Measurements from ENCODE around the gene CCDC146. TPM values are rescaled to one million over a fixed set of nuclear protein-coding genes. Genes with fewer than 3 reads are reported as not detected.

CCDC146 gene
- total RNA-seq, 4 donors from 2014 or later = 12.8 to 34.0 (median 29.3) TPM

GRCh38 chr7:77254915-77255314 is 132.5 kb downstream of the CCDC146 start:
- Histone ChIP-seq H3K9me3 (no peaks in the 10 kb centered on the region), H3K36me3 (no peaks in the 10 kb centered on the region), H3K4me3 (no peak overlapping the region), H3K27me3 (no peaks in the 10 kb centered on the region), H3K27ac (no peak overlapping the region), H3K4me1 (no peaks in the 10 kb centered on the region)
- no peak for TF ChIP-seq POLR2A (IDR thresholded peaks at IDR 0.05)
- no peak for TF ChIP-seq CTCF (IDR thresholded peaks at IDR 0.05)
- intact Hi-C loops (cut with DNase I; ENCODE audit: low total_unique reads) = no loop called here
- no peak for DNase-seq

- TF ChIP-seq POLR2A (IDR thresholded peaks at IDR 0.05) (no peak), CTCF (IDR thresholded peaks at IDR 0.05) (no peak)
- H3K27ac ChIP-seq = no peak overlapping the region
- no peak for DNase-seq
- H3K4me1 ChIP-seq = no peaks in the 10 kb centered on the region
- no peaks in the 10 kb centered on the region for H3K9me3 ChIP-seq
- intact Hi-C loops (cut with DNase I; ENCODE audit: low total_unique reads) = no loop called here
- no peak overlapping the region for H3K4me3 ChIP-seq
- H3K36me3 ChIP-seq = no peaks in the 10 kb centered on the region
- H3K27me3 ChIP-seq = no peaks in the 10 kb centered on the region
Measured at GRCh38 chr7:77258014-77258413, 135.6 kb downstream of the CCDC146 start.

GRCh38 chr7:77258593-77258992 is 136.2 kb downstream of the CCDC146 start:
- Histone ChIP-seq H3K27me3 (no peaks in the 10 kb centered on the region), H3K9me3 (no peaks in the 10 kb centered on the region), H3K27ac (no peak overlapping the region), H3K4me3 (no peak overlapping the region), H3K4me1 (no peaks in the 10 kb centered on the region), H3K36me3 (no peaks in the 10 kb centered on the region)
- intact Hi-C loops (cut with DNase I; ENCODE audit: low total_unique reads) = no loop called here
- TF ChIP-seq CTCF (IDR thresholded peaks at IDR 0.05) (no peak), POLR2A (IDR thresholded peaks at IDR 0.05) (no peak)
- no peak for DNase-seq

- H3K27me3 ChIP-seq = no peaks in the 10 kb centered on the region
- H3K27ac ChIP-seq = no peak overlapping the region
- H3K4me3 ChIP-seq = no peak overlapping the region
- TF ChIP-seq POLR2A (IDR thresholded peaks at IDR 0.05) = no peak
- TF ChIP-seq CTCF (IDR thresholded peaks at IDR 0.05) = no peak
- no peak for DNase-seq
- H3K4me1 ChIP-seq = no peaks in the 10 kb centered on the region
- intact Hi-C loops (cut with DNase I; ENCODE audit: low total_unique reads) = no loop called here
- H3K36me3 ChIP-seq = no peaks in the 10 kb centered on the region
- no peaks in the 10 kb centered on the region for H3K9me3 ChIP-seq
Measured at GRCh38 chr7:77262316-77262715, 139.9 kb downstream of the CCDC146 start.

- intact Hi-C loops (cut with DNase I; ENCODE audit: low total_unique reads) = no loop called here
Measured at GRCh38 chr7:77265666-77266065, 143.3 kb downstream of the CCDC146 start.

More at GRCh38 chr7:77265666-77266065, 143.3 kb downstream of the CCDC146 start:
- Histone ChIP-seq H3K27ac (no peak overlapping the region), H3K4me1 (no peaks in the 10 kb centered on the region), H3K36me3 (no peaks in the 10 kb centered on the region), H3K4me3 (no peak overlapping the region), H3K9me3 (no peaks in the 10 kb centered on the region), H3K27me3 (no peaks in the 10 kb centered on the region)
- TF ChIP-seq POLR2A (IDR thresholded peaks at IDR 0.05) (no peak), CTCF (IDR thresholded peaks at IDR 0.05) (no peak)
- DNase-seq = no peak
